ENCODE measurements around the gene TRABD2B. TPM values are rescaled to one million over a fixed set of nuclear protein-coding genes. Genes with fewer than 3 reads are reported as not detected.

TRABD2B gene
- total RNA-seq, 1 donor from 2014 or later, result 0.92 TPM

GRCh38 chr1:47711184-47711847 lies 285.9 kb downstream of the TRABD2B start:
- DNase-seq, result no peak
- intact Hi-C loops (cut with micrococcal nuclease), result no loop called here
- no peak for ATAC-seq

Other genes starting within 250 kb of the TRABD2B start
- gene SLC5A9, start 225.3 kb upstream of the TRABD2B start, total RNA-seq, result 0.17 TPM

Data from left ventricle myocardium superior (tissue), 1 donor.